SJSA1 (cell line): ENCODE data around the gene RAD23B. TPM values are rescaled to one million over a fixed set of nuclear protein-coding genes. Genes with fewer than 3 reads are reported as not detected.

ENCODE experiments used
- DNase-seq, 2 experiments: peaks; one replicate each; pipeline ENCODE4 v3.0.0-alpha.2; 2015 to 2020; ENCODE audit warnings: low spot score in 2 of 2, low read depth in 1 of 2
- H3K27ac ChIP-seq: fragments of 250-450 bp; sonication (Bioruptor Pico); 2 replicates; pipeline ENCODE4 v1.5.1; 2020; ENCODE audit warnings: mild to moderate bottlenecking, moderate library complexity
- H3K27me3 ChIP-seq: fragments of 250-450 bp; sonication (Bioruptor Pico); replicated peaks from 2 replicates; pipeline ENCODE4 v1.5.1; 2020; ENCODE audit warnings: mild to moderate bottlenecking, moderate library complexity
- H3K36me3 ChIP-seq: fragments of 250-450 bp; sonication (Bioruptor Pico); 2 replicates; pipeline ENCODE4 v1.5.1; 2020; ENCODE audit warnings: mild to moderate bottlenecking
- H3K4me1 ChIP-seq: fragments of 250-450 bp; sonication (Bioruptor Pico); replicated peaks from 2 replicates; pipeline ENCODE4 v1.6.1; 2021; ENCODE audit warnings: mild to moderate bottlenecking
- H3K4me3 ChIP-seq: fragments of 250-450 bp; sonication (Bioruptor Pico); 2 replicates; pipeline ENCODE4 v1.5.1; 2020; ENCODE audit warnings: mild to moderate bottlenecking
- H3K9me3 ChIP-seq: fragments of 250-450 bp; sonication (Bioruptor Pico); replicated peaks from 2 replicates; pipeline ENCODE4 v1.5.1; 2020; ENCODE audit warnings: mild to moderate bottlenecking
- total RNA-seq: library from RNA; depleted of rRNA; stranded (reverse); fragments of >200 nt; shearing (Covaris generic); gene quantifications from 2 replicates; pipeline ENCODE4 v1.2.3, GENCODE V29; 2014; rRNA removed

RAD23B gene
- 69.2 and 81.2 TPM in 2 replicates for total RNA-seq

GRCh38 chr9:107282759-107283622 lies at the start of gene RAD23B:
TSS of gene RAD23B (plus strand) at chr9:107283279. CDS start at chr9:107283630, 351 bp downstream.
- DNase-seq, result peak; percentile 98 to 99
- H3K9me3 ChIP-seq, result no peaks in the 10 kb centered on the region
- H3K36me3 ChIP-seq, result peaks cover 20% of the 10 kb centered on the region
- H3K4me3 ChIP-seq, result peak within 1 kb of the TSS; percentile 94
- no peaks in the 10 kb centered on the region for H3K27me3 ChIP-seq
- peaks cover 17% of the 10 kb centered on the region for H3K4me1 ChIP-seq
- H3K27ac ChIP-seq, result peak within 1 kb of the TSS; percentile 97

- H3K36me3 ChIP-seq, result no peaks in the 10 kb centered on the region
- no peaks in the 10 kb centered on the region for H3K9me3 ChIP-seq
- no peaks in the 10 kb centered on the region for H3K27me3 ChIP-seq
- DNase-seq, result no peak
- H3K4me3 ChIP-seq, result no peak overlapping the region
- no peaks in the 10 kb centered on the region for H3K4me1 ChIP-seq
- no peak overlapping the region for H3K27ac ChIP-seq
Measured at GRCh38 chr9:107235765-107236442, 47.2 kb upstream of the RAD23B start.

- H3K27me3 ChIP-seq, result no peaks in the 10 kb centered on the region
- H3K27ac ChIP-seq, result no peak overlapping the region
- H3K4me3 ChIP-seq, result no peak overlapping the region
- peaks cover 3% of the 10 kb centered on the region; the same call in 1 of the 2 replicates for H3K4me1 ChIP-seq
- no peak for DNase-seq
- H3K9me3 ChIP-seq, result no peaks in the 10 kb centered on the region
- no peaks in the 10 kb centered on the region for H3K36me3 ChIP-seq
Measured at GRCh38 chr9:107237873-107238272, 45.2 kb upstream of the RAD23B start.

- no peak for DNase-seq
- H3K4me1 ChIP-seq, result peaks cover 8% of the 10 kb centered on the region
- no peaks in the 10 kb centered on the region for H3K9me3 ChIP-seq
Measured at GRCh38 chr9:107239474-107239873, 43.6 kb upstream of the RAD23B start.

GRCh38 chr9:107240260-107240659 lies 42.8 kb upstream of the RAD23B start:
- no peak overlapping the region for H3K27ac ChIP-seq

More at GRCh38 chr9:107239474-107239873, 43.6 kb upstream of the RAD23B start:
- H3K36me3 ChIP-seq, result no peaks in the 10 kb centered on the region
- no peak overlapping the region for H3K27ac ChIP-seq
- no peaks in the 10 kb centered on the region for H3K27me3 ChIP-seq
- H3K4me3 ChIP-seq, result no peak overlapping the region

GRCh38 chr9:107242073-107243030 lies 40.7 kb upstream of the RAD23B start:
- no peaks in the 10 kb centered on the region for H3K9me3 ChIP-seq
- H3K27ac ChIP-seq, result no peak overlapping the region
- no peaks in the 10 kb centered on the region for H3K36me3 ChIP-seq
- H3K27me3 ChIP-seq, result no peaks in the 10 kb centered on the region
- no peak overlapping the region for H3K4me3 ChIP-seq
- DNase-seq, result no peak
- H3K4me1 ChIP-seq, result peaks cover 12% of the 10 kb centered on the region

More at GRCh38 chr9:107240260-107240659, 42.8 kb upstream of the RAD23B start:
- H3K4me1 ChIP-seq, result peaks cover 8% of the 10 kb centered on the region
- H3K9me3 ChIP-seq, result no peaks in the 10 kb centered on the region
- no peaks in the 10 kb centered on the region for H3K36me3 ChIP-seq
- DNase-seq, result no peak
- H3K27me3 ChIP-seq, result no peaks in the 10 kb centered on the region
- H3K4me3 ChIP-seq, result no peak overlapping the region

- no peak overlapping the region for H3K4me3 ChIP-seq
- no peaks in the 10 kb centered on the region for H3K36me3 ChIP-seq
- DNase-seq, result no peak
- no peak overlapping the region for H3K27ac ChIP-seq
- H3K27me3 ChIP-seq, result no peaks in the 10 kb centered on the region
- peaks cover 12% of the 10 kb centered on the region for H3K4me1 ChIP-seq
- no peaks in the 10 kb centered on the region for H3K9me3 ChIP-seq
Measured at GRCh38 chr9:107243742-107244141, 39.3 kb upstream of the RAD23B start.

GRCh38 chr9:107246259-107247254 lies 36.5 kb upstream of the RAD23B start:
- no peak for DNase-seq
- H3K27ac ChIP-seq, result no peak overlapping the region

GRCh38 chr9:107248714-107249113 lies 34.4 kb upstream of the RAD23B start:
- DNase-seq, result no peak
- Histone ChIP-seq H3K27ac (peak overlapping the region; percentile 16; the same call in 1 of the 2 replicates), H3K9me3 (no peaks in the 10 kb centered on the region)

More at GRCh38 chr9:107246259-107247254, 36.5 kb upstream of the RAD23B start:
- Histone ChIP-seq H3K4me3 (no peak overlapping the region), H3K27me3 (no peaks in the 10 kb centered on the region), H3K9me3 (no peaks in the 10 kb centered on the region), H3K4me1 (peaks cover 32% of the 10 kb centered on the region), H3K36me3 (no peaks in the 10 kb centered on the region)

GRCh38 chr9:107249131-107249533 lies 33.9 kb upstream of the RAD23B start:
- Histone ChIP-seq H3K4me3 (no peak overlapping the region), H3K27me3 (no peaks in the 10 kb centered on the region), H3K9me3 (no peaks in the 10 kb centered on the region), H3K36me3 (no peaks in the 10 kb centered on the region), H3K4me1 (peaks cover 37% of the 10 kb centered on the region), H3K27ac (peak overlapping the region; percentile 16; the same call in 1 of the 2 replicates)
- DNase-seq, result no peak

More at GRCh38 chr9:107248714-107249113, 34.4 kb upstream of the RAD23B start:
- H3K4me1 ChIP-seq, result peaks cover 39% of the 10 kb centered on the region
- no peaks in the 10 kb centered on the region for H3K36me3 ChIP-seq
- no peaks in the 10 kb centered on the region for H3K27me3 ChIP-seq
- H3K4me3 ChIP-seq, result no peak overlapping the region

- Histone ChIP-seq H3K36me3 (no peaks in the 10 kb centered on the region), H3K4me1 (peaks cover 37% of the 10 kb centered on the region), H3K27ac (no peak overlapping the region), H3K9me3 (no peaks in the 10 kb centered on the region), H3K27me3 (no peaks in the 10 kb centered on the region), H3K4me3 (no peak overlapping the region)
- DNase-seq, result no peak
Measured at GRCh38 chr9:107249665-107250285, 33.3 kb upstream of the RAD23B start.

- H3K27me3 ChIP-seq, result no peaks in the 10 kb centered on the region
- no peaks in the 10 kb centered on the region for H3K36me3 ChIP-seq
- peak overlapping the region; percentile 54 for H3K27ac ChIP-seq
- H3K4me1 ChIP-seq, result peaks cover 33% of the 10 kb centered on the region
- H3K4me3 ChIP-seq, result no peak overlapping the region
- peak; percentile 49 to 82 for DNase-seq
- no peaks in the 10 kb centered on the region for H3K9me3 ChIP-seq
Measured at GRCh38 chr9:107251756-107252322, 31.2 kb upstream of the RAD23B start.
